Measurements from ENCODE around the gene TEX101. TPM values are rescaled to one million over a fixed set of nuclear protein-coding genes. Genes with fewer than 3 reads are reported as not detected.

Gene TEX101
- total RNA-seq, 1 experiment from 2014 or later: not detected

DNA sequence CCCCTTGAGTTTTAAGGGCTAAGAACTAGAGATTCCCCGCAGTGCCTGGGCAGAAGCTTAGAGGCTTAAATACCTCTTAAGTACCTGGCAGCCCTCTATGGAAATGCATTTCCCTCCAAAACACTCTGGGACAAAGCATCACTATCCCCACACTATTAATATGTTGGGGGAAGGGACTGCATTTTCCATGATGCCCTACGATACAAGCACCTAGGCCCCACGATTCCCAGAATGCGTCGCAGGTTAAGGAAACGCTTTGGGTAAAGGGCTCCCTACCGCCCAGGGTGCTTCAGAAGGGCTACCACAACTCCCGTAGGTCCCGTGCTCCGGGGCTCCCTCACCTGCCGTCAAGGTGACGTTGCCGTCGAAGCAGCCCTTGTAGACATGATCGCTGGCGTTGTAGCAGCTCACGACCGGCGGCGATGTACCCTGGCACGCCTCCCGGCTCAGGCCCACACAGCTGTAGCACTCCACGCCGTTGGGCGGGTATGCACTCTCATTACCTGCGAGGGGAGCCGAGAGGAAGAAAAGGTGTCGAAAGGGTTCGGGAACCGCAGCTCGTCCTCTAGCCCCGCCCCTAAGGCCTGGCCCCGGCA, 48.2 kb downstream of the TEX101 start:
- H3K9me2 ChIP-seq (replicated peaks; ENCODE audit: low read length): no peaks in the 10 kb centered on the region
- H3K4me3 ChIP-seq (ENCODE audit: low read length): peak overlapping the region; percentile 81
- TF ChIP-seq EZH2 (IDR thresholded peaks at IDR 0.05; ENCODE audit: low read length, unreplicated experiment): no peak
- TF ChIP-seq, protein P1, sequence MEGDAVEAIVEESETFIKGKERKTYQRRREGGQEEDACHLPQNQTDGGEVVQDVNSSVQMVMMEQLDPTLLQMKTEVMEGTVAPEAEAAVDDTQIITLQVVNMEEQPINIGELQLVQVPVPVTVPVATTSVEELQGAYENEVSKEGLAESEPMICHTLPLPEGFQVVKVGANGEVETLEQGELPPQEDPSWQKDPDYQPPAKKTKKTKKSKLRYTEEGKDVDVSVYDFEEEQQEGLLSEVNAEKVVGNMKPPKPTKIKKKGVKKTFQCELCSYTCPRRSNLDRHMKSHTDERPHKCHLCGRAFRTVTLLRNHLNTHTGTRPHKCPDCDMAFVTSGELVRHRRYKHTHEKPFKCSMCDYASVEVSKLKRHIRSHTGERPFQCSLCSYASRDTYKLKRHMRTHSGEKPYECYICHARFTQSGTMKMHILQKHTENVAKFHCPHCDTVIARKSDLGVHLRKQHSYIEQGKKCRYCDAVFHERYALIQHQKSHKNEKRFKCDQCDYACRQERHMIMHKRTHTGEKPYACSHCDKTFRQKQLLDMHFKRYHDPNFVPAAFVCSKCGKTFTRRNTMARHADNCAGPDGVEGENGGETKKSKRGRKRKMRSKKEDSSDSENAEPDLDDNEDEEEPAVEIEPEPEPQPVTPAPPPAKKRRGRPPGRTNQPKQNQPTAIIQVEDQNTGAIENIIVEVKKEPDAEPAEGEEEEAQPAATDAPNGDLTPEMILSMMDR (conservative IDR thresholded peaks at IDR 0.05; ENCODE audit: low read depth, low read length): no peak
- H3K79me2 ChIP-seq (ENCODE audit: low read length): 0 out of 2 replicates have a peak, but pooled peaks cover 9% of the 10 kb centered on the region
- peak overlapping the region; percentile 37 for H3K9ac ChIP-seq (ENCODE audit: low read length)
- no peaks in the 10 kb centered on the region for H3K27me3 ChIP-seq (ENCODE audit: low read length)
- H3K4me1 ChIP-seq (ENCODE audit: insufficient read depth, low read length): peaks cover 36% of the 10 kb centered on the region
- TSS peak; percentile 20 for BruUV-seq (replicated peaks)
- DNase-seq: no peak
- H3F3A ChIP-seq (ENCODE audit: low read length, unreplicated experiment): no peaks in the 10 kb centered on the region
- peak overlapping the region; percentile 89 for H2AFZ ChIP-seq (ENCODE audit: low read length)
- intact Hi-C loops (cut with micrococcal nuclease): loop anchor here (5.0 kb wide), 1 partner anchor 39 kb away; the partner anchor contains the start of gene PHLDB3
- CTCF ChIA-PET: interaction anchor here (0.5 to 1.4 kb wide), 3 partner anchors 39 to 69 kb away, joined by 3 to 9 read pairs (median 4); no protein-coding TSS in a partner anchor
- POLR2A ChIA-PET (ENCODE audit: unreplicated experiment): interaction anchor here (0.5 kb wide), 1 partner anchor 9 kb away, joined by 9 read pairs; no protein-coding TSS in a partner anchor
- no peak for ATAC-seq
- peak overlapping the region; percentile 95 for H3K4me2 ChIP-seq (ENCODE audit: low read length)
- no peaks in the 10 kb centered on the region for H3K36me3 ChIP-seq (ENCODE audit: low read depth, low read length)
- H3K9me3 ChIP-seq (ENCODE audit: low read length): no peaks in the 10 kb centered on the region
- no peaks in the 10 kb centered on the region for H4K20me1 ChIP-seq (ENCODE audit: low read length)
- no peak overlapping the region for H3K27ac ChIP-seq (ENCODE audit: low read length)

DNA sequence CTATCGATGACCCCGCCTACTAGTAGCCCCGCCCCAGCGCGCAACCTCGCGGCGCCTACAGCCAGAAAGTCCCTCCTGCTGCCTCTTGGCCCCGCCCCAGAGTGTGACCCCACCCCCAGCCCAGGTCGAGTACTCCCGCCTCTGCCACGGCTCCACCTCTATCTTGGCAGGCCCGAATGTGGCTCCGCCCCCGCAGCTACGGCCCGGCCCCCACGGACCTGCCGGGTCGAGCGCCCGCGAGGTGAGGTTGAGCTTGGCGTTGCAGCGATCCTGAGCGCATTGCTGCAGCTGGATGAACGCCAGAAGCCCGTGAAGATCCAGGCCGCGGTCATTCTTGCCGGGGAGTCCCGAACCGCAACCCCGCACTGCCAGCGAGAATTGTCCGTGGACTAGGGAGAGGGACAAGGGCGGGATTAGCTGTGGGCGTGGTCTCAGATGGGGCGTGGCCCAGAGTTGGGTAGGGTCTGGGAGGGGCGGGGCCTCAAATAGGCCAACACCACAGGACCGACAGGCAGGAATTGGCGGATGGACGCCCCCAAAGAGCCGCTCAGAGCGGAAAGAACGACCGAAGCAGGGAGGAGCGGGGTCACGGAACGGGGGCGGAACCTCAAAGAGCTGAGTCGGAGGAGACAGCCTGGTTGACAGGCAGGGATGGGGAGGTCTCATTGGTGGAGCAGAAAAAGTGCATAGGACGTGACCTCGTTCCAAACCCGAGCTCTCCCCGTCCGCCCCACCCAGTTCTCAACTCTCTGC, 48.9 kb downstream of the TEX101 start:
- H3K79me2 ChIP-seq (ENCODE audit: low read length): 0 out of 2 replicates have a peak, but pooled peaks cover 9% of the 10 kb centered on the region
- ChIA-PET POLR2A (ENCODE audit: unreplicated experiment) (no interaction called here), CTCF (interaction anchor here (0.5 to 1.4 kb wide), 5 partner anchors 16 to 1107 kb away, joined by 3 to 14 read pairs (median 9); partner anchors contain the start of gene SMG9)
- TF ChIP-seq, protein P1 (conservative IDR thresholded peaks at IDR 0.05; ENCODE audit: low read depth, low read length): no peak
- peak overlapping the region; percentile 95 for H3K4me2 ChIP-seq (ENCODE audit: low read length)
- peak; percentile 91 for DNase-seq
- no peaks in the 10 kb centered on the region for H3K9me2 ChIP-seq (replicated peaks; ENCODE audit: low read length)
- peak overlapping the region; percentile 81 for H3K4me3 ChIP-seq (ENCODE audit: low read length)
- no peaks in the 10 kb centered on the region for H3F3A ChIP-seq (ENCODE audit: low read length, unreplicated experiment)
- no peaks in the 10 kb centered on the region for H3K9me3 ChIP-seq (ENCODE audit: low read length)
- no peaks in the 10 kb centered on the region for H4K20me1 ChIP-seq (ENCODE audit: low read length)
- H2AFZ ChIP-seq (ENCODE audit: low read length): peak overlapping the region; percentile 89
- H3K4me1 ChIP-seq (ENCODE audit: insufficient read depth, low read length): peaks cover 42% of the 10 kb centered on the region
- H3K27ac ChIP-seq (ENCODE audit: low read length): peak overlapping the region; percentile 86
- no TSS peak for BruUV-seq (replicated peaks)
- H3K27me3 ChIP-seq (ENCODE audit: low read length): no peaks in the 10 kb centered on the region
- intact Hi-C loops (cut with micrococcal nuclease): loop anchor here (5.0 kb wide), 1 partner anchor 39 kb away; the partner anchor contains the start of gene PHLDB3
- ATAC-seq: peak; percentile 73
- H3K9ac ChIP-seq (ENCODE audit: low read length): peak overlapping the region; percentile 90
- H3K36me3 ChIP-seq (ENCODE audit: low read depth, low read length): no peaks in the 10 kb centered on the region

Measured in PC-3 (cell line).